Left lobe of liver (tissue), 2 donors: Measurements from ENCODE around the gene GTF2H2C. TPM values are rescaled to one million over a fixed set of nuclear protein-coding genes. Genes with fewer than 3 reads are reported as not detected.
A peak's percentile ranks its signal among the peaks of the same experiment; 100 is the strongest.
"Not testable (repeated sequence)": the region's sequence is repeated elsewhere in the genome, so short reads cannot be mapped to it uniquely, and the experiment has no call there.

Experiments used
- ATAC-seq: fragments of 200-7000 bp; cut with Tn5 transposase; one replicate; pipeline ENCODE4 v1.9.1; 2020; ENCODE audit warnings: mild to moderate bottlenecking, moderate library complexity
- DNase-seq: peaks from one replicate; pipeline ENCODE4 v3.0.0-alpha.2; 2020; ENCODE audit warnings: low spot score
- total RNA-seq: library from RNA; stranded (reverse); gene quantifications from one replicate; pipeline ENCODE4 v1.2.1, GENCODE V29; 2021
- donor health status: DM: no; HTN: no; CAD: no; lungs with moderate emphysema.
- donor health status: DM: no; HTN: yes; CAD: no.

Gene GTF2H2C
- total RNA-seq, 1 donor from 2014 or later: 10.8 TPM

DNA sequence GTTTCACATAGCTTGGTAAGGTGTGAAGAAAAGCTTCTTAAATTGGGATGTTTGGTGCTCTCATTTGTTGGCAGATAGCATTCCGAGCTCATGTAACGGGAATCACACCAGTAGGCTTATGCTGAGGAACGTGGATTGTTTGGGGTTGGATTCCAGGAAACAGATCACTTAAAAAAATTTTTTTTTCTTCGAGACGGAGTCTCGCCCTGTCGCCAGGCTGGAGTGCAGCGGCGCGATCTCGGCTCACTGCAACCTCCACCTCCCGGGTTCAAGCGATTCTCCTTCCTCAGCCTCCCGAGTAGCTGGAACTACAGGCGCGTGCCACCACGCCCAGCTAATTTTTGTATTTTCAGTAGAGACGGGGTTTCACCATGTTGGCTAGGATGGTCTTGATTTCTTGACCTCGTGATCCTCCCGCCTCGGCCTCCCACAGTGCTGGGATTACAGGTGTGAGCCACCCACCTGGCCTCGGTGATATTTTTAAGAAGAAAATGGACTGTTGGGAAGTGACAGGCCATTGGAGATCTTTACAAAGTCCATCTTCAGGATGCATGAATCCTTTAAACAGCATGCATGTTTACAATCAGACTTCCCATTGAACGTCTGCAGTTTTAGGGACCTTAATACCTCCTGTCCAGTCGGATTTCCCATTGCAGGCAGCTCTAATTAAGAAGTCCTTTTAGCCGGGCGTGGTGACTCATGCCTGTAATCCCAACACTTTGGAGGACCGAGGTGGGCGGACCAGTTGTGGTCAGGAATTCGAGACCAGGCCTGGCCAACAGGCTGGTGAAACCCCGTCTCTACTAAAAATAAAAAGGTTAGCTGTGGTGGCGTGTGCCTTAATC, 818 bp downstream of the GTF2H2C start:
- not testable (repeated sequence) for DNase-seq
- ATAC-seq: peak; percentile 19

DNA sequence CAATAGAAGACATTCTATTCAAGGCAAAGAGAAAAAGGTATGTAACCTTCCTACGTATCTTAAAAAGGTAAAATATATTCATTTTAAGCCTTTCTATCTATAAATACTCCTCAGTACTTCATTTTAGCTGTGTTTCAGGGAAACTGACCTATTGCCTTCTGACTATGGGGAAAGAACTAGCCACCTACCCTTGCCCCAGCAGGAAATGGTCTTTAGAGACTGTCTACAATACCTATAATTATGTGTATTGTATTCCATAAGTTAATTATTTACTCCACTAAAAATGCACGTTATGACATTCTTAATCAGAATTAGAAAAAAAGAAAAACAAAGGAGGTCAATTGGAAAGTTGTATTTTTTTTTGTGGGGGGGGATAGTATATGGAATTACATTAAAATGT, 6.2 kb downstream of the GTF2H2C start:
- not testable (repeated sequence) for DNase-seq, ATAC-seq

DNA sequence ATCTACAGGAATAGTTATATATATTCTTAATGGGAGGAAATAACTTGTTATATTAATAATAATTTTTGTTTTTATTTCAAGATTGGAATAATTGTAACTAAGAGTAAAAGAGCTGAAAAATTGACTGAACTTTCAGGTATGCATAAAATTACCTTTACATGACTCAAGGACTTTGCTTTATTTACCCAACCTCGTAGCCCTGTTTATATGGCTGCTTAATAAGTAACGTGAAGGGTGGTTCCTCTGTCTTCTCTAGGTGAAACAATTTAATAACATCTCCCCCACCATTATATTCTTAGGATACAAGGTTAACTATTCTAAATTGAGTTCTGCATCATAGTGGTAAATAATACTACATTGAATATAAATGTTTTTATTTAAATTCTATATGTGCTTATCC, 8.1 kb downstream of the GTF2H2C start:
- not testable (repeated sequence) for DNase-seq, ATAC-seq

DNA sequence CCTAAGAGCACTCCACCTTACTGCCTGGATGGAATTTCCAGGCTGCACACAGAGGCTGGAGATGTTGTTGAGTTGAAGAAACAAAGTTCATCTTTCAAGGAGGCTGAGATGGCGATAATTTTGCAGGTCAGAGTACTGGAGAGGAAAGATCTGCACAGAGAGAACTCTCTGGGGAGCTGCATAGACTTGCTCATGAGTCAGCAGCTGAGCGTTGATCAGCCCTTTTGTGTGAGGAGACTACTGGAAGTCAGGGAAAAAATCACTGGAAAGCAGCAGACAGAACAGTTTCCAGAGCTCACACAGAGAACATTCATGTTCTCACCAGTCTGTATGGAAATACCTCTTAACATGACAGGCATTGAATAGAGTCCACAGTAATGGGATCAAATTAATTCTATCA, 23.4 kb downstream of the GTF2H2C start:
- ATAC-seq, DNase-seq: not testable (repeated sequence)

DNA sequence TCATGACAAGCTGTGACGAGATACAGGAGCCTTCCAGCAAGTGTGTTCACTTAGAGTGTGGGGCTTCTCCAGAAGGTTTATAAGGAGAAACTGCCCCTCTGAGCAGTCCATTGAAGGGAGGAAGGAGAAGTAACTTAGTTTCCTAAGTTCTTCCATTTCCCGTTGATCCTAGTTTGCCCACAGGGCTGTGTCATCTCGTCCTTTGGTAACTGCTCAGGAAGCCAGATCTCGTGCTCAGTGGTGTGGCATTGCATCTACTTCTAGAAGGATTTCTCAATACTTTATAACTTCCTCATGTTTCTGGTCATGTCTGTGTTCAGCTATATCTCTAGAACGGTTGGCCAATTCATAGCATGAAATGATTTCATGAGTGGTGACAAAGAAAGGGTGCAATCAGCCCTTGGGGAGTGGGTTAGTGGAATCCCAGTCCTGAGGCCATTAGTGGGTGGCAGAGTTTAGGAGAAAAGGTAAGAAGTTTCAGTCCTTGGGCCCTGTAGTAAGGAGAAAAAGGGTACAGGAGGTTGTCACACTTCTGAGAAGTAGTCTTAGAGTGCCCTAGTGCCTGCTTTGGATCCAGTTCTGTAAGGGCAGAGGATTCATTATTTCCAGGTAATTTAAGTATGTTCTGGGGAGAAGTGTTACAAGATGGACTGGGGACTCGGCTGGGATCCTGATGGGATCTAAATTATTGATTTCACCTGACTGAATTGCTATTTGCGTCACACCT, 36.3 kb downstream of the GTF2H2C start:
- not testable (repeated sequence) for DNase-seq
- peak; percentile 54 for ATAC-seq

DNA sequence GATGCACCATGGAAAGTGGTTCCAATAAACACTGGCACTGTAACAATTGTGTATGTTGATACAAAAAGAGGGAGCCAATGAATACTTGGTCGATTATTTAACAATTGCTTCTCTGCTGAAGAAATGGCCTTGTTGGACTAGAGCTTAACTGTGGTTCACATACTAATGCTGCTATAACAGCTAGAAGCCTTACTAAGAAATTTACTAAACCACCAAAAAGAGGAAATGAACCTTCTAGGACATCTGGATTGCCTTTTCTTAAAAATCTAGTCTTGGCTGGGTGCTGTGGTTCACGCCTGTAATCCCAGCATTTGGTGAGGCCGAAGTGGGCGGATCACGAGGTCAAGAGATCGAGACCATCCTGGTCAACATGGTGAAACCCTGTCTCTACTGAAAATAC, 42.0 kb downstream of the GTF2H2C start:
- not testable (repeated sequence) for DNase-seq
- ATAC-seq: peak; percentile 17

DNA sequence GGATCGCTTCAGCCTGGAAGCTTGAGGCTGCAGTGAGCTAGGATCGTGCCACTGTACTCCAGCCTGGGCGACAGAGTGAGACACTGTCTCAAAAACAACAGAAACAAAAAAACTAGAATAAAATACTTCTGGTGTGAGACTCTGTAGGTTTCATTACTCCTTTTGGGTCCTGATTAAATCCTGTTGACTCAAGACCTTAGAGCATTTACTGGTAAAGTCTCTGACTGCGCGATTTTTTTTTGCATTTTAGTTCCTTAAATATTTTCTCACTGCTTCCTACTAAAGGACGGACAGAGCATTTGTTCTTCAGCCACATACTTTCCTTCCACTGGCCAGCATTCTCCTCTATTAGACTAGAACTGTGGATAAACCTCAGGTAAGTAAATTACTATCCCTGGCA, 46.8 kb downstream of the GTF2H2C start:
- peak; percentile 33 for ATAC-seq
- DNase-seq: not testable (repeated sequence)

DNA sequence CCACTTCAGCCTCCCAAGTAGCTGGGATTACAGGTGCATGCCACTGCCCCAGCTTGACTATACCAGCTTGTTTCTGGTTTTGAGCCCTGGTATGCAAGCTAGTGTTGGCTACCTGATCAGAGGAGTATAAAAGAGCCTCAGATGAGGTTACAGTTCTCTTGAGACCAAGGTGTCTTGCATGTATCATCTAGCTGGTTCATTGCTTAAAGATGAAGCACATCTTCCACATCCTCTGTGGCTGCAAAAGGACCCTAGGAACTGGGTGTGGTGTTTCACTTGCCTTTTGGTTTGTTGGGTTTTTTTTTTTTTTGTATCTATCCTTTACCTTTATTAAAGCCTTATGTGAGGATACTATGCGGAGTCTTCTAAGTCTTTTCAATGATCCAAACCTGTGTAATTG, 47.8 kb downstream of the GTF2H2C start:
- not testable (repeated sequence) for DNase-seq

DNA sequence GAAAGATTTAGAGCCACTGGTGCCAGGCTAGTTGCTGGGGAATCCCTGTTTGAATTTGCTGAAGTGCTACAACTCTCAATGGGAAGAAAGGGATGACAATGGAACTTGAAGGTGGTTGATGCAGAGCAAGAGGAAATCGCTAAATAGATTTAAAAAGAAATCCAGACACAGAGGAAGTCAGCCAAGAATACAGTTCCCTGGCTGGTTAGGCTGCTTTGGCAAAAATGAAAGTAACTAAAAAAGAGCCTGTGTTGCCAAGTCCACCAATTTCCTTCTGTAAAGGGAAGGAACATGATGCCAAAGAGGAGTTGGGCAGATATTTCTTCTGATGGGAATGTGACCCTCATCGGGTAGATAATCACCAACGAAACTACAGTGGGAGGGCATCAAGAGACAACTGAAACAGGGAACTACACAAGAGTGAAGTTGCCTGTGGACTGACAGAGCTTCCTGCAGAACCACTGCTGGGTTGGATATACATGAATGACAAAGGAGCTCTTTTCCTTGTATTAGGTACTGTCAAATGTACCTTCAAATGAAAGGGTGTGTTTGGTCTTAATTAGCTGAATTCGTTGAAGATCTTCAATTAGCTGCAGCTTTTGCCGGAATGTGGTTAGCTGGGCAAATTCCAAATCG, 49.0 kb downstream of the GTF2H2C start:
- DNase-seq: not testable (repeated sequence)
- ATAC-seq: peak; percentile 52

More for the DNA sequence above, 47.8 kb downstream of the GTF2H2C start:
- ATAC-seq: not testable (repeated sequence)

DNA sequence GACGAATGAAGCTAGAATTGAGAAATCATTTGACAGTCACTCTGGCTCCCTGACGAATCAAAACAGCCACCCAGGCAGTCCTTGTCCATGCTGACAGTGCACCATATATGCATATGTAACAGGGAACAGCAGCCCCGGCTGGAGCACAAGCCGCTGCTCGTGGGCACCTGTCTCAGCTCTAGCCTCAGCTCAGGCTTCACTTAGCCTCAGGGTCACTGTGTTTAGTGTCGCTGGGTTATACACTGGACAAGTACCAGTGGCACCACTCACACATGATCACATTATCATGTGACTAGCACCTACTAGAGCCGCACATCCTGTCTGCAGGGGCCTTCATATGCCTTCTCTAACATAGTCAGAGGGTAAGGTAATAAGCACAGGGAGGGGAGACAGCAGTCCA, 54.9 kb downstream of the GTF2H2C start:
- not testable (repeated sequence) for ATAC-seq, DNase-seq

DNA sequence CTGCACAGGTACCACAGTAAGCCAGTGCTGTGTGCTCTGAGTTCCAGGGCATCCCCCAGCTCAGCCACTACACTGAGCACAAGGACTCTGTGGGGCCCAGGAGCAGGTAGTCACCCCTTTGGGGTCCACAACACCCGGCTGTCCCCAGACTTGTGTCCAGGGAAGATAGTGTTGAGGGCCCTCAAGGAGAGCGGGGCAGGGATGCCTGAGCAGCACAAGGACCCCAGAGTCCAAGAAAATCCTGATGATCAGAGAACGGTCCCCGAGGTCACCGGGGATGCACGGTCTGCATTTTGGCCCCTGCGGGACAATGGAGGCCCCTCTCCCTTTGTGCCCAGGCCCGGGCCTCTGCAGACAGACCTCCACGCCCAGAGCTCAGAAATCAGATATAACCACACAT, 71.9 kb downstream of the GTF2H2C start:
- not testable (repeated sequence) for DNase-seq, ATAC-seq

Other genes starting within 250 kb of the GTF2H2C start
- 18.6 TPM for gene CCDC125, start 227.4 kb upstream of the GTF2H2C start, total RNA-seq
- gene AK6, start 190.7 kb upstream of the GTF2H2C start, total RNA-seq: 18.8 TPM
- gene TAF9, start 190.7 kb upstream of the GTF2H2C start, total RNA-seq: 20.0 TPM
- gene RAD17, start 190.4 kb upstream of the GTF2H2C start, total RNA-seq: 8.9 TPM
- 29.7 TPM for gene MARVELD2, start 145.1 kb upstream of the GTF2H2C start, total RNA-seq
- gene OCLN, start 67.4 kb upstream of the GTF2H2C start, total RNA-seq: 27.3 TPM